A549 (cell line): ENCODE results near the gene BASP1. TPM values are rescaled to one million over a fixed set of nuclear protein-coding genes. Genes with fewer than 3 reads are reported as not detected.
A peak's percentile ranks its signal among the peaks of the same experiment; 100 is the strongest.

Experiments used
- ATAC-seq, 2 experiments: fragments of 200-7000 bp in 1 of 2; fragments of >200 bp in 1 of 2; cut with Nextera tagmentation in 1 of 2; cut with Tn5 transposase in 1 of 2; 3 replicates each; pipeline versions ENCODE4 v1.8.0 to v1.9.1; 2018 to 2020; ENCODE audit warnings: mild to moderate bottlenecking in 1 of 2, moderate library complexity in 1 of 2
- CTCF ChIA-PET: fragments of 300-600 bp; sonication (Branson Sonifier 250); formaldehyde crosslinking; extraction: SDS; loops from one replicate; lab custom pipeline; 2021; ENCODE audit warnings: antibody characterized with exemption, inconsistent platforms; lab: Yijun Ruan, JAX
- POLR2A ChIA-PET: fragments of 350-600 bp; formaldehyde crosslinking; extraction: SDS; loops from one replicate; lab custom pipeline; 2021; ENCODE audit warnings: antibody characterized with exemption, inconsistent platforms; lab: Yijun Ruan, JAX
- DNase-seq, 2 experiments: peaks; one replicate each; pipeline versions ENCODE4 v3.0.0 to v3.0.0-alpha.2; 2011 to 2016; ENCODE audit warnings: low read depth in 1 of 2, low spot score in 1 of 2
- FAIRE-seq: peaks from 2 replicates; lab custom pipeline; 2011; peaks lifted over from hg19 to GRCh38; lab: Jason Lieb, UNC
- H3K27ac ChIP-seq, 2 experiments: fragments of >200 bp; sonication (Bioruptor Twin); formaldehyde crosslinking; 3 replicates each; pipeline ENCODE4 v1.5.1; 2016 to 2017
- H3K4me1 ChIP-seq: fragments of >200 bp; sonication (Bioruptor Twin); formaldehyde crosslinking; 3 replicates; pipeline ENCODE4 v1.6.1; 2016
- H3K4me2 ChIP-seq: fragments of >200 bp; sonication (Bioruptor Twin); formaldehyde crosslinking; 3 replicates; pipeline ENCODE4 v1.6.1; 2016
- H3K4me3 ChIP-seq: fragments of >200 bp; sonication (Bioruptor Twin); formaldehyde crosslinking; 3 replicates; pipeline ENCODE4 v1.5.1; 2016
- H3K9me3 ChIP-seq: fragments of >200 bp; sonication (Bioruptor Twin); formaldehyde crosslinking; 3 replicates; pipeline ENCODE4 v1.6.1; 2016
- CHD2 ChIP-seq: fragments of 150-350 bp; IDR thresholded peaks from 2 replicates; pipeline ENCODE4 v1.6.1; 2014; ENCODE audit warnings: low read length; ENCODE audit not compliant: partially characterized antibody
- E2F6 ChIP-seq: IDR thresholded peaks from 2 replicates; pipeline ENCODE4 v1.6.1; 2012; ENCODE audit warnings: low read depth, borderline replicate concordance
- EHF ChIP-seq: fragments of 250-450 bp; sonication (Bioruptor Pico); IDR thresholded peaks from 2 replicates; pipeline ENCODE4 v1.5.0; 2020; ENCODE audit warnings: mild to moderate bottlenecking
- EHMT2 ChIP-seq: fragments of 200-600 bp; sonication (generic); IDR thresholded peaks from 2 replicates; pipeline ENCODE4 v1.6.1; 2016; ENCODE audit warnings: antibody characterized with exemption, low read depth, mild to moderate bottlenecking, moderate library complexity
- ESRRA ChIP-seq: fragments of 150-350 bp; IDR thresholded peaks from 2 replicates; pipeline ENCODE4 v1.6.1; 2014; ENCODE audit warnings: mild to moderate bottlenecking, low read length, borderline replicate concordance
- FOSB ChIP-seq: fragments of 250-450 bp; sonication (Bioruptor Pico); IDR thresholded peaks from 2 replicates; pipeline ENCODE4 v1.5.0; 2020; ENCODE audit warnings: mild to moderate bottlenecking, moderate library complexity
- FOSL2 ChIP-seq, 2 experiments: fragments of 450-650 bp in 1 of 2; fragments of >200 bp in 1 of 2; sonication (Bioruptor Twin) in 1 of 2; formaldehyde crosslinking; IDR thresholded peaks; 2 replicates each; pipeline versions ENCODE4 v1.5.0 to v1.6.1; 2016 to 2020; ENCODE audit warnings: mild to moderate bottlenecking in 1 of 2, moderate library complexity in 1 of 2
- FOXS1 ChIP-seq: fragments of 250-450 bp; sonication (Bioruptor Pico); IDR thresholded peaks from 2 replicates; pipeline ENCODE4 v1.5.0; 2020; ENCODE audit warnings: mild to moderate bottlenecking, moderate library complexity
- HDAC2 ChIP-seq: fragments of 200-600 bp; sonication (generic); IDR thresholded peaks from 2 replicates; pipeline ENCODE4 v1.6.1; 2016
- HEYL ChIP-seq: fragments of 250-450 bp; sonication (Bioruptor Pico); IDR thresholded peaks from 2 replicates; pipeline ENCODE4 v1.8.0; 2021; ENCODE audit warnings: mild to moderate bottlenecking, moderate library complexity
- HOXA7 ChIP-seq: fragments of 250-450 bp; sonication (Bioruptor Pico); IDR thresholded peaks from 2 replicates; pipeline ENCODE4 v1.5.0; 2020; ENCODE audit warnings: mild to moderate bottlenecking, moderate library complexity
- HOXB13 ChIP-seq: fragments of 250-450 bp; sonication (Bioruptor Pico); IDR thresholded peaks from 2 replicates; pipeline ENCODE4 v1.5.0; 2020; ENCODE audit warnings: low read depth, mild to moderate bottlenecking, moderate library complexity
- HOXB5 ChIP-seq: fragments of 250-450 bp; sonication (Bioruptor Pico); IDR thresholded peaks from 2 replicates; pipeline ENCODE4 v1.5.0; 2020; ENCODE audit warnings: mild to moderate bottlenecking, moderate library complexity
- JUN ChIP-seq, 2 experiments: fragments of >200 bp; sonication (Bioruptor Twin); formaldehyde crosslinking; IDR thresholded peaks; 2 replicates in 1 of 2; 3 replicates in 1 of 2; pipeline ENCODE4 v1.6.1; 2016 to 2017
- JUNB ChIP-seq: fragments of >200 bp; sonication (Bioruptor Twin); formaldehyde crosslinking; IDR thresholded peaks from 2 replicates; pipeline ENCODE4 v1.6.1; 2016
- KDM1A ChIP-seq: fragments of 200-600 bp; sonication (generic); IDR thresholded peaks from 2 replicates; pipeline ENCODE4 v1.6.1; 2016; ENCODE audit warnings: low read depth, mild to moderate bottlenecking
- MAFK ChIP-seq: fragments of 450-650 bp; IDR thresholded peaks from 2 replicates; pipeline ENCODE4 v1.6.1; 2014; ENCODE audit not compliant: partially characterized antibody
- MAZ ChIP-seq: fragments of 150-350 bp; IDR thresholded peaks from 2 replicates; pipeline ENCODE4 v1.6.1; 2014; ENCODE audit warnings: antibody characterized with exemption, low read depth, low read length, borderline replicate concordance
- MYC ChIP-seq: IDR thresholded peaks from 2 replicates; pipeline ENCODE4 v1.6.1; 2012; ENCODE audit warnings: mild to moderate bottlenecking, inconsistent platforms, low read length, improper control_type of control experiment, borderline replicate concordance
- POLR2A ChIP-seq: IDR thresholded peaks from 2 replicates; pipeline ENCODE4 v1.6.1; 2012; ENCODE audit warnings: mild to moderate bottlenecking, low read length
- POLR2AphosphoS2 ChIP-seq: conservative IDR thresholded peaks from 2 replicates; pipeline ENCODE4 v1.6.1; 2012; ENCODE audit warnings: low read length, improper control_type of control experiment, inconsistent platforms
- RARB ChIP-seq: fragments of 250-450 bp; sonication (Bioruptor Pico); IDR thresholded peaks from 2 replicates; pipeline ENCODE4 v1.8.0; 2021; ENCODE audit warnings: mild to moderate bottlenecking, moderate library complexity
- RCOR1 ChIP-seq: fragments of 150-350 bp; IDR thresholded peaks from 2 replicates; pipeline ENCODE4 v1.6.1; 2014; ENCODE audit warnings: antibody characterized with exemption, low read length, low read depth
- RNF2 ChIP-seq: fragments of 200-600 bp; sonication (generic); IDR thresholded peaks from 2 replicates; pipeline ENCODE4 v1.6.1; 2016; ENCODE audit warnings: low read depth, mild to moderate bottlenecking, antibody characterized with exemption, moderate library complexity, borderline replicate concordance
- SREBF2 ChIP-seq: fragments of 450-650 bp; IDR thresholded peaks from 2 replicates; pipeline ENCODE4 v1.6.1; 2014; ENCODE audit warnings: mild to moderate bottlenecking, moderate library complexity
- TFCP2L1 ChIP-seq: fragments of 250-450 bp; sonication (Bioruptor Pico); IDR thresholded peaks from 2 replicates; pipeline ENCODE4 v1.5.0; 2021; ENCODE audit warnings: mild to moderate bottlenecking
- ZNF302 ChIP-seq: fragments of 250-450 bp; sonication (Bioruptor Pico); IDR thresholded peaks from 2 replicates; pipeline ENCODE4 v1.9.0; 2021; ENCODE audit warnings: inconsistent platforms, mild to moderate bottlenecking, moderate library complexity
- ZSCAN20 ChIP-seq: fragments of 250-450 bp; sonication (Bioruptor Pico); IDR thresholded peaks from 2 replicates; pipeline ENCODE4 v1.8.0; 2022; ENCODE audit warnings: mild to moderate bottlenecking, moderate library complexity
- whole genome bisulfite sequencing: methylation state at CpG from one replicate; pipeline ENCODE4 v1.1.6; 2017; ENCODE audit errors: missing lambda C conversion rate; 5-methylcytosine and 5-hydroxymethylcytosine counted together
- polyA plus RNA-seq, 4 experiments: library from polyadenylated mRNA; depleted of rRNA in 3 of 4; stranded (reverse); fragments of >200 nt; fragmentation: RNase III in 1 of 4; extraction: RNeasy Plus Mini Kit Qiagen cat#74134 plus additional on column Dnase treatment in 1 of 4; gene quantifications; 2 replicates in 3 of 4; 3 replicates in 1 of 4; pipeline ENCODE4 v1.2.3, GENCODE V29; 2011 to 2017
- TF ChIP-seq, protein P1 (sequence below): fragments of 150-350 bp; IDR thresholded peaks from 2 replicates; pipeline ENCODE4 v1.6.1; 2014; ENCODE audit warnings: low read depth, mild to moderate bottlenecking, low read length
- TF ChIP-seq, protein P2 (sequence below): fragments of 250-450 bp; sonication (Bioruptor Pico); IDR thresholded peaks from 2 replicates; pipeline ENCODE4 v1.5.0; 2020; ENCODE audit warnings: low read depth, mild to moderate bottlenecking, moderate library complexity
- TF ChIP-seq, protein P3 (sequence below): fragments of 200-600 bp; sonication (generic); IDR thresholded peaks from 2 replicates; pipeline ENCODE4 v1.6.1; 2016; ENCODE audit warnings: antibody characterized with exemption, mild to moderate bottlenecking, moderate library complexity
- TF ChIP-seq, protein P4 (sequence below): fragments of 250-450 bp; sonication (Bioruptor Pico); IDR thresholded peaks from 2 replicates; pipeline ENCODE4 v1.5.0; 2021; ENCODE audit warnings: mild to moderate bottlenecking, moderate library complexity, borderline replicate concordance

BASP1 gene
- polyA plus RNA-seq, 2 of the 4 experiments (the other 2 are of a cell fraction): 391 to 454 TPM

DNA sequence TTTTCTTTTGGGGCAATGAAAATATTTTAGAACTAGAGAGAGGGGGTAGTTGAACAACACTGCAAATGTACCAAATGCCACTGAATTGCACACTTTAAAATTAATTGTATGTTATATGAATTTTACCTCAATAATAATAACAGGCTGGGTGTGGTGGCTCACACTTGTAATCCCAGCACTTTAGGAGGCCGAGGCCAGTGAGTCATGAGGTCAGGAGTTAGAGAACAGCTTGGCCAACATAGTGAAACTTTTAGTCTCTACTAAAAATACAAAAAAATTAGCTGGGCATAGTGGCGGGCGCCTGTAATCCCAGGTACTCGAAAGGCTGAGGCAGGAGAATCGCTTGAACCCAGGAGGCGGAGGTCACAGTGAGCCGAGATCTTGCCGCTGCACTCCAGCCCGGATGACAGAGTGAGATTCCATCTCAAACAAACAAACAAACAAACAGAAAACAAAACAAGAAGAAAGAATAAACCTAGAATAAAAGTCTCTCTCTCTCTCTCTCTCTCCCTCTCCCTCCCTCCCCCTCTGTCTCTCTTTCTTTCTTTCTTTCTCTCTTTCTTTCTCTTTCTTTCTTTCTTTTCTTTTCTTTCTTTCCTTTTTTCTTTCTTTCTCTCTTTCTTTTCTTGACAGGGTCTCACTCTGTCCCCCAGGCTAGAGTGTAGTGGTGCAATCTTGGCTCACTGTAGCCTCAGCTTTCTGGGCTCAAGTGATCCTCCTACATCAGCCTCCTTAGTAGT lies 91.1 kb downstream of the BASP1 start:
- WGBS: 65% methylated on average over 9 of the region's 9 CpGs
- POLR2A ChIA-PET: no interaction called here
- CTCF ChIA-PET: interaction anchor here (1.1 kb wide), 1 partner anchor 72 kb away, joined by 4 read pairs; no protein-coding TSS in a partner anchor
- DNase-seq (no peak), ATAC-seq (no peak), FAIRE-seq (no peak)
- H3K27ac ChIP-seq: peak overlapping the region; percentile 91 to 96
- H3K4me1 ChIP-seq: peaks cover 65% of the 10 kb centered on the region
- no peak for TF ChIP-seq MYC
- peak; percentile 3; the same call in 1 of the 2 replicates for TF ChIP-seq ZSCAN20 (CRISPR knock-in tag)
- peak; percentile 8; the same call in 1 of the 2 replicates for TF ChIP-seq FOSB (CRISPR knock-in tag)
- TF ChIP-seq, protein P1, sequence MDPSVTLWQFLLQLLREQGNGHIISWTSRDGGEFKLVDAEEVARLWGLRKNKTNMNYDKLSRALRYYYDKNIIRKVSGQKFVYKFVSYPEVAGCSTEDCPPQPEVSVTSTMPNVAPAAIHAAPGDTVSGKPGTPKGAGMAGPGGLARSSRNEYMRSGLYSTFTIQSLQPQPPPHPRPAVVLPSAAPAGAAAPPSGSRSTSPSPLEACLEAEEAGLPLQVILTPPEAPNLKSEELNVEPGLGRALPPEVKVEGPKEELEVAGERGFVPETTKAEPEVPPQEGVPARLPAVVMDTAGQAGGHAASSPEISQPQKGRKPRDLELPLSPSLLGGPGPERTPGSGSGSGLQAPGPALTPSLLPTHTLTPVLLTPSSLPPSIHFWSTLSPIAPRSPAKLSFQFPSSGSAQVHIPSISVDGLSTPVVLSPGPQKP: no peak
- TF ChIP-seq TFCP2L1 (CRISPR knock-in tag): no peak
- no peak for TF ChIP-seq MAZ
- no peak for TF ChIP-seq MAFK
- no peak for TF ChIP-seq CHD2
- no peak for TF ChIP-seq RCOR1
- no peak for TF ChIP-seq E2F6
- TF ChIP-seq, protein P2, sequence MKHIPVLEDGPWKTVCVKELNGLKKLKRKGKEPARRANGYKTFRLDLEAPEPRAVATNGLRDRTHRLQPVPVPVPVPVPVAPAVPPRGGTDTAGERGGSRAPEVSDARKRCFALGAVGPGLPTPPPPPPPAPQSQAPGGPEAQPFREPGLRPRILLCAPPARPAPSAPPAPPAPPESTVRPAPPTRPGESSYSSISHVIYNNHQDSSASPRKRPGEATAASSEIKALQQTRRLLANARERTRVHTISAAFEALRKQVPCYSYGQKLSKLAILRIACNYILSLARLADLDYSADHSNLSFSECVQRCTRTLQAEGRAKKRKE (CRISPR knock-in tag): no peak
- TF ChIP-seq, protein P3, sequence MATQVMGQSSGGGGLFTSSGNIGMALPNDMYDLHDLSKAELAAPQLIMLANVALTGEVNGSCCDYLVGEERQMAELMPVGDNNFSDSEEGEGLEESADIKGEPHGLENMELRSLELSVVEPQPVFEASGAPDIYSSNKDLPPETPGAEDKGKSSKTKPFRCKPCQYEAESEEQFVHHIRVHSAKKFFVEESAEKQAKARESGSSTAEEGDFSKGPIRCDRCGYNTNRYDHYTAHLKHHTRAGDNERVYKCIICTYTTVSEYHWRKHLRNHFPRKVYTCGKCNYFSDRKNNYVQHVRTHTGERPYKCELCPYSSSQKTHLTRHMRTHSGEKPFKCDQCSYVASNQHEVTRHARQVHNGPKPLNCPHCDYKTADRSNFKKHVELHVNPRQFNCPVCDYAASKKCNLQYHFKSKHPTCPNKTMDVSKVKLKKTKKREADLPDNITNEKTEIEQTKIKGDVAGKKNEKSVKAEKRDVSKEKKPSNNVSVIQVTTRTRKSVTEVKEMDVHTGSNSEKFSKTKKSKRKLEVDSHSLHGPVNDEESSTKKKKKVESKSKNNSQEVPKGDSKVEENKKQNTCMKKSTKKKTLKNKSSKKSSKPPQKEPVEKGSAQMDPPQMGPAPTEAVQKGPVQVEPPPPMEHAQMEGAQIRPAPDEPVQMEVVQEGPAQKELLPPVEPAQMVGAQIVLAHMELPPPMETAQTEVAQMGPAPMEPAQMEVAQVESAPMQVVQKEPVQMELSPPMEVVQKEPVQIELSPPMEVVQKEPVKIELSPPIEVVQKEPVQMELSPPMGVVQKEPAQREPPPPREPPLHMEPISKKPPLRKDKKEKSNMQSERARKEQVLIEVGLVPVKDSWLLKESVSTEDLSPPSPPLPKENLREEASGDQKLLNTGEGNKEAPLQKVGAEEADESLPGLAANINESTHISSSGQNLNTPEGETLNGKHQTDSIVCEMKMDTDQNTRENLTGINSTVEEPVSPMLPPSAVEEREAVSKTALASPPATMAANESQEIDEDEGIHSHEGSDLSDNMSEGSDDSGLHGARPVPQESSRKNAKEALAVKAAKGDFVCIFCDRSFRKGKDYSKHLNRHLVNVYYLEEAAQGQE: no peak
- no peak for TF ChIP-seq HDAC2
- TF ChIP-seq FOXS1 (CRISPR knock-in tag): 0 out of 2 replicates have a peak, but pooled peaks have one; percentile 9
- TF ChIP-seq EHMT2: no peak
- no peak for TF ChIP-seq ZNF302 (CRISPR knock-in tag)
- no peak for TF ChIP-seq ESRRA
- TF ChIP-seq HOXA7 (CRISPR knock-in tag): no peak
- peak; percentile 68; the same call in 1 of the 2 replicates for TF ChIP-seq HEYL (CRISPR knock-in tag)
- TF ChIP-seq EHF (CRISPR knock-in tag): no peak; the same call in 1 of the 2 replicates
- TF ChIP-seq, protein P4, sequence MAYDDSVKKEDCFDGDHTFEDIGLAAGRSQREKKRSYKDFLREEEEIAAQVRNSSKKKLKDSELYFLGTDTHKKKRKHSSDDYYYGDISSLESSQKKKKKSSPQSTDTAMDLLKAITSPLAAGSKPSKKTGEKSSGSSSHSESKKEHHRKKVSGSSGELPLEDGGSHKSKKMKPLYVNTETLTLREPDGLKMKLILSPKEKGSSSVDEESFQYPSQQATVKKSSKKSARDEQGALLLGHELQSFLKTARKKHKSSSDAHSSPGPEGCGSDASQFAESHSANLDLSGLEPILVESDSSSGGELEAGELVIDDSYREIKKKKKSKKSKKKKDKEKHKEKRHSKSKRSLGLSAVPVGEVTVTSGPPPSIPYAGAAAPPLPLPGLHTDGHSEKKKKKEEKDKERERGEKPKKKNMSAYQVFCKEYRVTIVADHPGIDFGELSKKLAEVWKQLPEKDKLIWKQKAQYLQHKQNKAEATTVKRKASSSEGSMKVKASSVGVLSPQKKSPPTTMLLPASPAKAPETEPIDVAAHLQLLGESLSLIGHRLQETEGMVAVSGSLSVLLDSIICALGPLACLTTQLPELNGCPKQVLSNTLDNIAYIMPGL: no peak
- no peak for TF ChIP-seq KDM1A
- 0 out of 2 replicates have a peak, but pooled peaks have one; percentile 16 for TF ChIP-seq HOXB5
- no peak for TF ChIP-seq POLR2A
- TF ChIP-seq RNF2: no peak
- TF ChIP-seq JUN (IDR thresholded peaks at IDR 0.05): no peak
- TF ChIP-seq RARB (CRISPR knock-in tag): no peak
- 0 out of 2 replicates have a peak, but pooled peaks have one; percentile 31 for TF ChIP-seq HOXB13 (CRISPR knock-in tag)
- no peak for TF ChIP-seq FOSL2 (IDR thresholded peaks at IDR 0.05)
- TF ChIP-seq FOSL2 (CRISPR knock-in tag; IDR thresholded peaks at IDR 0.05): peak; percentile 56; the same call in 1 of the 2 replicates
- TF ChIP-seq JUNB: no peak
- TF ChIP-seq POLR2AphosphoS2: no peak
- TF ChIP-seq SREBF2: no peak
- no peaks in the 10 kb centered on the region; the same call in 2 of the 3 replicates for H3K9me3 ChIP-seq
- H3K4me3 ChIP-seq: no peak overlapping the region
- peak overlapping the region; percentile 39 for H3K4me2 ChIP-seq
